ENCODE results near the gene YPEL5.

GRCh38 chr2:30104307-30104706, 42.5 kb upstream of the YPEL5 start:
- no peak for TF ChIP-seq CTCF (IDR thresholded peaks at IDR 0.05)
- TF ChIP-seq POLR2A (IDR thresholded peaks at IDR 0.05), result no peak
